CD14-positive monocyte (primary cell): ENCODE data around the gene TMEM214. TPM values are rescaled to one million over a fixed set of nuclear protein-coding genes. Genes with fewer than 3 reads are reported as not detected.

ENCODE experiments used
- DNase-seq, 3 donors: peaks; one replicate each; pipeline ENCODE4 v3.0.0-alpha.2; 2011 to 2022
- H2AFZ ChIP-seq: 2 replicates; pipeline ENCODE4 v1.6.0; 2012; ENCODE audit warnings: mild to moderate bottlenecking, low read depth, low read length, inconsistent platforms; ENCODE audit not compliant: insufficient read depth, poor library complexity, severe bottlenecking
- H3K27ac ChIP-seq, 2 donors: 1 replicate in 1 of 2; 2 replicates in 1 of 2; pipeline ENCODE4 v1.5.1; 2012 to 2013; ENCODE audit warnings: low read length in 2 of 2, control low read depth in 1 of 2, inconsistent platforms in 1 of 2, low read depth in 1 of 2, mild to moderate bottlenecking in 1 of 2
- H3K27me3 ChIP-seq, 2 donors: one replicate each; pipeline versions ENCODE4 v1.6.0 to v1.6.1; 2011 to 2013; ENCODE audit warnings: low read length in 2 of 2; ENCODE audit not compliant: control insufficient read depth in 2 of 2, insufficient read depth in 2 of 2
- H3K36me3 ChIP-seq, 2 donors: replicated peaks in 1 of 2; 1 replicate in 1 of 2; 2 replicates in 1 of 2; pipeline versions ENCODE4 v1.5.1 to v1.6.1; 2012 to 2013; ENCODE audit warnings: low read length in 2 of 2, control low read depth in 1 of 2, inconsistent platforms in 1 of 2, mild to moderate bottlenecking in 1 of 2; ENCODE audit not compliant: insufficient read depth in 2 of 2, control insufficient read depth in 1 of 2
- H3K4me1 ChIP-seq, 2 donors: 1 replicate in 1 of 2; 2 replicates in 1 of 2; pipeline versions ENCODE4 v1.5.1 to v1.6.1; 2012 to 2013; ENCODE audit warnings: low read length in 2 of 2, control low read depth in 1 of 2, inconsistent platforms in 1 of 2, mild to moderate bottlenecking in 1 of 2, moderate library complexity in 1 of 2; ENCODE audit not compliant: insufficient read depth in 2 of 2, control insufficient read depth in 1 of 2
- H3K4me2 ChIP-seq: replicated peaks from 2 replicates; pipeline ENCODE3; 2012; ENCODE audit warnings: low read length, moderate library complexity, mild to moderate bottlenecking; ENCODE audit not compliant: poor library complexity, severe bottlenecking; ENCODE audit errors: extremely low read depth
- H3K4me3 ChIP-seq, 3 experiments: fragments of 200-600 bp in 1 of 3; sonication (generic) in 1 of 3; replicated peaks in 1 of 3; 1 replicate in 2 of 3; 2 replicates in 1 of 3; pipeline ENCODE4 v1.5.1; 2011 to 2013; ENCODE audit warnings: low read length in 3 of 3, mild to moderate bottlenecking in 3 of 3, control low read depth in 2 of 3, low read depth in 2 of 3, inconsistent platforms in 1 of 3, moderate library complexity in 1 of 3
- H3K79me2 ChIP-seq: 2 replicates; pipeline ENCODE4 v1.6.0; 2012; ENCODE audit warnings: mild to moderate bottlenecking, control low read depth, inconsistent platforms, low read length, moderate library complexity; ENCODE audit not compliant: insufficient read depth
- H3K9ac ChIP-seq: 2 replicates; pipeline ENCODE4 v1.6.0; 2017; ENCODE audit warnings: low read length, mild to moderate bottlenecking; ENCODE audit not compliant: insufficient read depth, poor library complexity, severe bottlenecking
- H3K9me3 ChIP-seq, 2 donors: replicated peaks in 1 of 2; 1 replicate in 1 of 2; 2 replicates in 1 of 2; pipeline versions ENCODE4 v1.5.1 to v1.6.1; 2012 to 2013; ENCODE audit warnings: low read length in 2 of 2, control low read depth in 1 of 2; ENCODE audit not compliant: control insufficient read depth in 1 of 2, insufficient read depth in 1 of 2
- H4K20me1 ChIP-seq: 2 replicates; pipeline ENCODE4 v1.6.0; 2012; ENCODE audit warnings: mild to moderate bottlenecking, low read length, control low read depth, moderate library complexity; ENCODE audit not compliant: insufficient read depth
- H3K27ac Mint-ChIP-seq, 7 donors: one replicate each; pipeline ENCODE4 v1.8.0; 2020; ENCODE audit warnings: mild to moderate bottlenecking in 7 of 7, mixed read lengths in 7 of 7, moderate library complexity in 6 of 7, inconsistent platforms in 2 of 7
- H3K27me3 Mint-ChIP-seq, 3 donors: one replicate each; pipeline ENCODE4 v1.8.0; 2021 to 2022; ENCODE audit warnings: low read depth in 3 of 3, mild to moderate bottlenecking in 3 of 3, mixed read lengths in 3 of 3, moderate library complexity in 3 of 3, inconsistent platforms in 1 of 3
- H3K36me3 Mint-ChIP-seq, 2 donors: one replicate each; pipeline ENCODE4 v1.8.0; 2020; ENCODE audit warnings: mixed read lengths in 2 of 2, inconsistent platforms in 1 of 2, mild to moderate bottlenecking in 1 of 2
- H3K4me1 Mint-ChIP-seq: one replicate; pipeline ENCODE4 v1.8.0; 2020; ENCODE audit warnings: mild to moderate bottlenecking, mixed read lengths
- H3K4me3 Mint-ChIP-seq, 2 donors: one replicate each; pipeline ENCODE4 v1.8.0; 2020; ENCODE audit warnings: mild to moderate bottlenecking in 2 of 2, mixed read lengths in 2 of 2, moderate library complexity in 1 of 2
- H3K9me3 Mint-ChIP-seq, 7 donors: one replicate each; pipeline ENCODE4 v1.8.0; 2020 to 2022; ENCODE audit warnings: mixed read lengths in 7 of 7, mild to moderate bottlenecking in 6 of 7, moderate library complexity in 6 of 7, inconsistent platforms in 2 of 7
- CTCF ChIP-seq: fragments of 200-600 bp; IDR thresholded peaks from one replicate; pipeline ENCODE4 v1.8.0; 2022; ENCODE audit warnings: antibody characterized with exemption, mild to moderate bottlenecking
- WGBS: methylation state at CpG from one replicate; pipeline ENCODE4 v1.1.5; 2013; ENCODE audit warnings: missing lambda C conversion rate; ENCODE audit not compliant: insufficient coverage; 5-methylcytosine and 5-hydroxymethylcytosine counted together
- intact Hi-C, 2 donors: fragments of 100-400 bp; cut with micrococcal nuclease; formaldehyde crosslinking; loops; one replicate each; pipeline versions ENCODE4 v1.15.0 to v1.15.1; 2023
- polyA plus RNA-seq, 3 donors: library from polyadenylated mRNA; depleted of rRNA in 1 of 3; unstranded in 2 of 3; stranded (reverse) in 1 of 3; fragments of 300-500 nt in 2 of 3; fragments of >200 nt in 1 of 3; fragmentation: Illumina TruSeq in 2 of 3; gene quantifications; 1 replicate in 2 of 3; 2 replicates in 1 of 3; pipeline ENCODE4 v1.2.3, GENCODE V29; 2012 to 2021

Gene TMEM214
- polyA plus RNA-seq, 3 donors: 18.3 to 61.7 (median 26.9) TPM

GRCh38 chr2:27024188-27024587, 8.6 kb upstream of the TMEM214 start:
- no peaks in the 10 kb centered on the region for H3K4me1 ChIP-seq
- Mint-ChIP-seq H3K27me3 (peaks cover 0 to 5% (median 2%) of the 10 kb centered on the region in 3 donors), H3K4me3 (no peak overlapping the region), H3K9me3 (peaks cover 0 to 2% (median 0%) of the 10 kb centered on the region in 7 donors), H3K27ac (no peak overlapping the region), H3K36me3 (peaks cover 29 to 48% of the 10 kb centered on the region in 2 donors), H3K4me1 (no peaks in the 10 kb centered on the region)
- no peaks in the 10 kb centered on the region for H4K20me1 ChIP-seq
- no peak overlapping the region for H3K27ac ChIP-seq
- WGBS: 93% methylated on average over 18 of the region's 18 CpGs
- no peaks in the 10 kb centered on the region for H3K9me3 ChIP-seq
- H3K4me2 ChIP-seq: no peak overlapping the region
- H3K9ac ChIP-seq: no peak overlapping the region
- no peak for TF ChIP-seq CTCF
- no peak for DNase-seq
- intact Hi-C loops: no loop called here
- H3K27me3 ChIP-seq: no peaks in the 10 kb centered on the region
- H2AFZ ChIP-seq: no peak overlapping the region
- H3K36me3 ChIP-seq: peaks cover 6 to 53% of the 10 kb centered on the region in 2 donors
- no peak overlapping the region for H3K4me3 ChIP-seq
- H3K79me2 ChIP-seq: no peaks in the 10 kb centered on the region

GRCh38 chr2:27024812-27025211, 8.0 kb upstream of the TMEM214 start:
- H3K36me3 Mint-ChIP-seq: peaks cover 31 to 48% of the 10 kb centered on the region in 2 donors
- H4K20me1 ChIP-seq: no peaks in the 10 kb centered on the region
- TF ChIP-seq CTCF: no peak
- no peak overlapping the region for H3K4me3 Mint-ChIP-seq
- no peak overlapping the region for H3K4me3 ChIP-seq
- no peak overlapping the region for H3K4me2 ChIP-seq
- intact Hi-C loops: no loop called here
- H3K27ac Mint-ChIP-seq: no peak overlapping the region
- WGBS: 99% methylated on average over 12 of the region's 12 CpGs
- no peaks in the 10 kb centered on the region for H3K27me3 ChIP-seq
- H2AFZ ChIP-seq: no peak overlapping the region
- no peak overlapping the region for H3K9ac ChIP-seq
- no peaks in the 10 kb centered on the region for H3K4me1 ChIP-seq
- no peak for DNase-seq
- no peak overlapping the region for H3K27ac ChIP-seq
- H3K4me1 Mint-ChIP-seq: peaks cover 3% of the 10 kb centered on the region
- no peaks in the 10 kb centered on the region for H3K9me3 ChIP-seq
- H3K36me3 ChIP-seq: peaks cover 6 to 55% of the 10 kb centered on the region in 2 donors
- H3K27me3 Mint-ChIP-seq: peaks cover 0 to 5% (median 2%) of the 10 kb centered on the region in 3 donors
- peaks cover 0 to 2% (median 0%) of the 10 kb centered on the region in 7 donors for H3K9me3 Mint-ChIP-seq
- H3K79me2 ChIP-seq: no peaks in the 10 kb centered on the region
